ACC112 (cell line): Measurements from ENCODE around the gene MGAT5B.

Experiments used
- H2AFZ ChIP-seq: fragments of 200-600 bp; sonication (generic); one replicate; pipeline ENCODE4 v1.6.0; 2017; ENCODE audit warnings: antibody characterized with exemption, low read length; ENCODE audit not compliant: unreplicated experiment
- H3K27ac ChIP-seq: fragments of 200-600 bp; sonication (generic); 2 replicates; pipeline ENCODE4 v1.5.1; 2014; ENCODE audit warnings: low read depth, mild to moderate bottlenecking, antibody characterized with exemption, low read length, moderate library complexity
- H3K27me3 ChIP-seq: fragments of 200-600 bp; sonication (generic); 2 replicates; pipeline ENCODE4 v1.6.1; 2014; ENCODE audit warnings: mild to moderate bottlenecking, antibody characterized with exemption, low read length, moderate library complexity, mixed read lengths; ENCODE audit not compliant: insufficient read depth
- H3K36me3 ChIP-seq: fragments of 200-600 bp; sonication (generic); 2 replicates; pipeline ENCODE4 v1.6.1; 2016; ENCODE audit warnings: mild to moderate bottlenecking, antibody characterized with exemption, low read length, moderate library complexity, mixed read lengths; ENCODE audit not compliant: insufficient read depth
- H3K4me1 ChIP-seq: fragments of 200-600 bp; sonication (generic); one replicate; pipeline ENCODE4 v1.6.1; 2016; ENCODE audit warnings: low read length, mixed read lengths; ENCODE audit not compliant: insufficient read depth, unreplicated experiment, control insufficient read depth
- H3K4me3 ChIP-seq: fragments of 200-600 bp; sonication (generic); 2 replicates; pipeline ENCODE4 v1.5.1; 2014; ENCODE audit warnings: mild to moderate bottlenecking, low read depth, low read length
- H3K79me2 ChIP-seq: fragments of 200-600 bp; sonication (generic); one replicate; pipeline ENCODE4 v1.6.0; 2016; ENCODE audit warnings: low read length; ENCODE audit not compliant: control insufficient read depth, unreplicated experiment, insufficient read depth

Gene MGAT5B

GRCh38 chr17:76993651-76994050 is 125.4 kb downstream of the MGAT5B start:
- Histone ChIP-seq H3K27ac (no peak overlapping the region), H3K79me2 (no peaks in the 10 kb centered on the region), H3K27me3 (peaks cover 68% of the 10 kb centered on the region), H3K4me3 (no peak overlapping the region), H2AFZ (no peak overlapping the region), H3K4me1 (no peaks in the 10 kb centered on the region), H3K36me3 (no peaks in the 10 kb centered on the region)

- H3K4me1 ChIP-seq, result no peaks in the 10 kb centered on the region
- H3K27me3 ChIP-seq, result peaks cover 66% of the 10 kb centered on the region
- H3K27ac ChIP-seq, result no peak overlapping the region
- no peaks in the 10 kb centered on the region for H3K79me2 ChIP-seq
- no peaks in the 10 kb centered on the region for H3K36me3 ChIP-seq
- H2AFZ ChIP-seq, result no peak overlapping the region
- no peak overlapping the region for H3K4me3 ChIP-seq
These were observed 126.0 kb downstream of the MGAT5B start for GRCh38 chr17:76994237-76994637.

GRCh38 chr17:76995387-76996105 is 127.3 kb downstream of the MGAT5B start:
- H2AFZ ChIP-seq, result no peak overlapping the region
- no peak overlapping the region for H3K27ac ChIP-seq
- H3K4me1 ChIP-seq, result no peaks in the 10 kb centered on the region

DNA sequence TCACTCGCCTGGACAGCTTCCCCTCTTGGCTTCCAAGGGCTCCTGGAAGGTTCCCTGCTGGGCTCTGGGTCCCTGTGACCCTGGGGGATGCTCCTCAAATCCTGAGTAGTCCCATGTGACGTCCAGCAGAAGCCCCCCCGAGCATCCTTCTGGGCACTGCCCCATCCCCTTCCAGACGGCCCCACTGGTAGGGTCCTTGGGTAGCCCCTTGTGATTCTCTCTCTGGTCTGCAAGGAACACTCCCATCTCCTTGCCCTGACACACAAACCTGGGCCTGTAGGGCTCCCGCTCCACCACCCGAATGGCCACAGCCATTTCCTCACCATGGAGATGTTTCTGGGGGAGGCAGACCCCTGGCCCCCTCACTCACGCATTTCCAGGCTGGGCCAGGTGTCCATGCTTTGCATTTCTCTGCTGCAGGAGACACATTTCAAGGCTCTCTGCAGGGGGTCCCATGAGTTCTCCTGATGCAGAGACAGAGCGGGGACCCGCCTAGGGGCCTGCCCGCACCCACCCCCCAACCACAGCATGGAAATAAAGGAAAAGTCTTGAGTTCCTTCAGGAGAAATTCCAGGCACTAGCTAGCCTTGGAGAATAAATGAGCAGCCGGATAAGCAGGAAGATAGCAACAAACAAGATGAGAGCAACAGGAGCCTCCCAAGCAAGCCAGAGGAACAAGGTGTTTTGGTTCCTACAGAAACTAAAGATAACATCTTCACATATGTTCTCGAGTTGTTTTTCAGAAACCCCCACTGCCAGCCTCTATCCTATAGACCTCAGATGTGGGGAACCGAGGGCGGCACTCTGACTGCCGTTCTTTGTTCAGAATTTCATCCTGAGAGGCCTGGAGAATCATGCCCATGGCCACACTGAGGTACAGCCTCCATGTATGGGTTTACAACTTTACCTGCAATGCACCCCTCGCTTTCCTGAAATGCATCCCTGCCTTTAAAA is 128.8 kb downstream of the MGAT5B start:
- Histone ChIP-seq H3K4me3 (no peak overlapping the region), H2AFZ (no peak overlapping the region), H3K4me1 (peaks cover 4% of the 10 kb centered on the region), H3K36me3 (no peaks in the 10 kb centered on the region), H3K27me3 (peaks cover 48% of the 10 kb centered on the region), H3K27ac (no peak overlapping the region), H3K79me2 (no peaks in the 10 kb centered on the region)

More at GRCh38 chr17:76995387-76996105, 127.3 kb downstream of the MGAT5B start:
- Histone ChIP-seq H3K36me3 (no peaks in the 10 kb centered on the region), H3K4me3 (no peak overlapping the region), H3K79me2 (no peaks in the 10 kb centered on the region), H3K27me3 (peaks cover 55% of the 10 kb centered on the region)

- no peaks in the 10 kb centered on the region for H3K36me3 ChIP-seq
- no peaks in the 10 kb centered on the region for H3K79me2 ChIP-seq
- peaks cover 38% of the 10 kb centered on the region for H3K27me3 ChIP-seq
- no peak overlapping the region for H3K4me3 ChIP-seq
- no peak overlapping the region for H3K27ac ChIP-seq
- H3K4me1 ChIP-seq, result peaks cover 14% of the 10 kb centered on the region
- no peak overlapping the region for H2AFZ ChIP-seq
These were observed 129.9 kb downstream of the MGAT5B start for GRCh38 chr17:76997981-76998531.

DNA sequence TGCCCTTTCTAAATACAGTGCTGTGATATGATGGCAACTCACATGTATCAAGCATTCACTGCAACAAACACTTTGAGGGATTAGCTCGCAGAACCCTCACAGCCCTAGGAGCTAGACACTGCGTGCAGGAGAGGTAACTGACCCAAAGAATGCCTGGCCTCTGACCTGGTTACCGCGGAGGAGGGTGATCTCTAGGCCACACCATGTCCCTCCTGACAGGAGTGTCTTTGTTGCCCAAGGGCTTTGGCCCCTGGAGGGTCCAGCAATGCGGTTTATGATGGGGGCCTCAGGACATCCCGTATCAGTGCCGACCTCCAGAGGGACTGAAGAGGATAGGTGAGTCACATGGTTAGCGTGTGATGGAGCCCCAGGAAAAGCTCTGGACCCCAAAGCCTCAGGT is 130.6 kb downstream of the MGAT5B start:
- Histone ChIP-seq H3K27ac (no peak overlapping the region), H2AFZ (no peak overlapping the region), H3K36me3 (no peaks in the 10 kb centered on the region), H3K79me2 (no peaks in the 10 kb centered on the region), H3K27me3 (peaks cover 36% of the 10 kb centered on the region), H3K4me3 (no peak overlapping the region), H3K4me1 (peaks cover 18% of the 10 kb centered on the region)
